IPS-NIHi7 (cell line): Measurements from ENCODE around the gene APOBEC3C.
"Not testable (repeated sequence)": the region's sequence is repeated elsewhere in the genome, so short reads cannot be mapped to it uniquely, and the experiment has no call there.

Experiments used
- DNase-seq: peaks from one replicate; pipeline ENCODE4 v3.0.0; 2012; ENCODE audit warnings: mixed read lengths; ENCODE audit errors: extremely low spot score

Gene APOBEC3C

GRCh38 chr22:39013942-39014722 is at the start of gene APOBEC3C:
TSS of gene APOBEC3C (plus strand) at chr22:39014257. CDS start at chr22:39014363, 106 bp downstream.
- peak; percentile 54 for DNase-seq

GRCh38 chr22:38964306-38964705 is 49.8 kb upstream of the APOBEC3C start:
- DNase-seq, result no peak

GRCh38 chr22:38964989-38965388 is 49.1 kb upstream of the APOBEC3C start:
- no peak for DNase-seq

- DNase-seq, result no peak
Observed at GRCh38 chr22:38965614-38966379, 48.3 kb upstream of the APOBEC3C start.

GRCh38 chr22:38966380-38966702 is 47.7 kb upstream of the APOBEC3C start:
- DNase-seq, result no peak

- no peak for DNase-seq
Observed at GRCh38 chr22:38966942-38967341, 47.1 kb upstream of the APOBEC3C start.

GRCh38 chr22:38967451-38968450 is 46.3 kb upstream of the APOBEC3C start:
- no peak for DNase-seq

GRCh38 chr22:38968801-38969200 is 45.3 kb upstream of the APOBEC3C start:
- no peak for DNase-seq

- no peak for DNase-seq
Observed at GRCh38 chr22:38970551-38970950, 43.5 kb upstream of the APOBEC3C start.

- no peak for DNase-seq
Observed at GRCh38 chr22:38971202-38971601, 42.9 kb upstream of the APOBEC3C start.

GRCh38 chr22:38971791-38972190 is 42.3 kb upstream of the APOBEC3C start:
- DNase-seq, result no peak

GRCh38 chr22:38972558-38972957 is 41.5 kb upstream of the APOBEC3C start:
- DNase-seq, result no peak

GRCh38 chr22:38973289-38974169 is 40.5 kb upstream of the APOBEC3C start:
- peak; percentile 89 for DNase-seq

GRCh38 chr22:38974170-38974825 is 39.8 kb upstream of the APOBEC3C start:
- no peak for DNase-seq

GRCh38 chr22:38974826-38975175 is 39.3 kb upstream of the APOBEC3C start:
- no peak for DNase-seq

- DNase-seq, result not testable (repeated sequence)
Observed at GRCh38 chr22:38977289-38977688, 36.8 kb upstream of the APOBEC3C start.

GRCh38 chr22:38980587-38980986 is 33.5 kb upstream of the APOBEC3C start:
- not testable (repeated sequence) for DNase-seq

- DNase-seq, result peak; percentile 66
Observed at GRCh38 chr22:38981005-38981991, 32.8 kb upstream of the APOBEC3C start.
